Right atrium auricular region (tissue), 2 donors: ENCODE results near the gene CISTR. TPM values are rescaled to one million over a fixed set of nuclear protein-coding genes. Genes with fewer than 3 reads are reported as not detected.

Experiments
- DNase-seq: peaks from one replicate; pipeline ENCODE4 v3.0.0-alpha.2; 2019; ENCODE audit warnings: low spot score
- H3K27ac ChIP-seq, 2 donors: fragments of 200-600 bp; sonication (generic); 1 replicate in 1 of 2; 2 replicates in 1 of 2; pipeline ENCODE4 v1.5.1; 2016 to 2019
- H3K27me3 ChIP-seq, 2 donors: fragments of 200-600 bp; sonication (generic); one replicate each; pipeline versions ENCODE4 v1.5.1 to v1.6.0; 2017 to 2019
- H3K36me3 ChIP-seq: fragments of 200-600 bp; sonication (generic); one replicate; pipeline ENCODE4 v1.5.1; 2016
- H3K4me1 ChIP-seq, 2 donors: fragments of 200-600 bp; sonication (generic); one replicate each; pipeline versions ENCODE4 v1.5.1 to v1.6.0; 2017 to 2019
- H3K4me3 ChIP-seq, 2 donors: fragments of 200-600 bp; sonication (generic); 1 replicate in 1 of 2; 2 replicates in 1 of 2; pipeline ENCODE4 v1.5.1; 2017 to 2019; ENCODE audit warnings: mild to moderate bottlenecking in 1 of 2, moderate library complexity in 1 of 2
- H3K9me3 ChIP-seq, 2 donors: fragments of 200-600 bp; sonication (generic); one replicate each; pipeline ENCODE4 v1.5.1; 2019
- CTCF ChIP-seq, 2 donors: fragments of 200-600 bp; sonication (generic); IDR thresholded peaks; one replicate each; pipeline ENCODE4 v1.5.1; 2019; ENCODE audit warnings: antibody characterized with exemption in 2 of 2
- total RNA-seq, 2 donors: library from RNA; depleted of rRNA; stranded (reverse); fragments of >200 nt; gene quantifications; one replicate each; pipeline ENCODE4 v1.1.0, GENCODE V29; 2016

The CISTR gene
- total RNA-seq = 1 to 10 TPM in 1 of 2 donors, not detected in 1; 3.7 TPM

GRCh38 chr12:53751336-53752191 is at the start of gene CISTR:
CISTR (minus strand) TSS chr12:53751979.
- Histone ChIP-seq H3K4me3 (peak within 1 kb of the TSS; percentile 46 to 64), H3K27me3 (no peaks in the 10 kb centered on the region), H3K4me1 (peaks cover 0 to 43% of the 10 kb centered on the region in 2 donors), H3K27ac (peak within 1 kb of the TSS; percentile 71 to 81), H3K9me3 (no peaks in the 10 kb centered on the region), H3K36me3 (no peaks in the 10 kb centered on the region)
- no peak for TF ChIP-seq CTCF (IDR thresholded peaks at IDR 0.05)
- DNase-seq = no peak

GRCh38 chr12:53798575-53798974 is 46.8 kb upstream of the CISTR start:
- DNase-seq = no peak
- Histone ChIP-seq H3K27me3 (no peaks in the 10 kb centered on the region), H3K9me3 (no peaks in the 10 kb centered on the region), H3K36me3 (no peaks in the 10 kb centered on the region), H3K4me3 (no peak overlapping the region), H3K4me1 (no peaks in the 10 kb centered on the region), H3K27ac (no peak overlapping the region)
- no peak for TF ChIP-seq CTCF (IDR thresholded peaks at IDR 0.05)

GRCh38 chr12:53795927-53796326 is 44.1 kb upstream of the CISTR start:
- DNase-seq = no peak
- Histone ChIP-seq H3K4me1 (no peaks in the 10 kb centered on the region), H3K36me3 (no peaks in the 10 kb centered on the region), H3K4me3 (no peak overlapping the region), H3K27me3 (no peaks in the 10 kb centered on the region), H3K27ac (no peak overlapping the region), H3K9me3 (no peaks in the 10 kb centered on the region)
- no peak for TF ChIP-seq CTCF (IDR thresholded peaks at IDR 0.05)

GRCh38 chr12:53793221-53793620 is 41.4 kb upstream of the CISTR start:
- Histone ChIP-seq H3K4me3 (no peak overlapping the region), H3K36me3 (no peaks in the 10 kb centered on the region), H3K27ac (no peak overlapping the region), H3K4me1 (no peaks in the 10 kb centered on the region), H3K27me3 (no peaks in the 10 kb centered on the region), H3K9me3 (no peaks in the 10 kb centered on the region)
- DNase-seq = no peak
- TF ChIP-seq CTCF (IDR thresholded peaks at IDR 0.05) = no peak

- Histone ChIP-seq H3K27me3 (no peaks in the 10 kb centered on the region), H3K4me1 (no peaks in the 10 kb centered on the region), H3K9me3 (no peaks in the 10 kb centered on the region), H3K27ac (no peak overlapping the region), H3K4me3 (no peak overlapping the region), H3K36me3 (no peaks in the 10 kb centered on the region)
- DNase-seq = no peak
- peak in 1 of 2 donors; percentile 45 for TF ChIP-seq CTCF (IDR thresholded peaks at IDR 0.05)
Observed at GRCh38 chr12:53791735-53792326, 40.1 kb upstream of the CISTR start.
